Vagina (tissue), 2 donors: ENCODE measurements around the gene LONRF2. TPM values are rescaled to one million over a fixed set of nuclear protein-coding genes. Genes with fewer than 3 reads are reported as not detected.

Experiments
- DNase-seq, 2 donors: peaks; one replicate each; pipeline ENCODE4 v3.0.0-alpha.2; 2017; ENCODE audit errors: extremely low spot score in 2 of 2
- H3K27ac ChIP-seq: fragments of 200-600 bp; sonication (generic); one replicate; pipeline ENCODE4 v1.5.1; 2019
- H3K27me3 ChIP-seq: fragments of 200-600 bp; sonication (generic); one replicate; pipeline ENCODE4 v1.5.1; 2019
- H3K36me3 ChIP-seq, 2 donors: fragments of 200-600 bp; sonication (generic); one replicate each; pipeline ENCODE4 v1.5.1; 2017 to 2019
- H3K4me1 ChIP-seq: fragments of 200-600 bp; sonication (generic); one replicate; pipeline ENCODE4 v1.5.1; 2019
- H3K4me3 ChIP-seq, 2 donors: fragments of 200-600 bp; sonication (generic); 1 replicate in 1 of 2; 2 replicates in 1 of 2; pipeline ENCODE4 v1.5.1; 2016 to 2019
- H3K9me3 ChIP-seq: fragments of 200-600 bp; sonication (generic); one replicate; pipeline ENCODE4 v1.5.1; 2019
- POLR2A ChIP-seq, 2 donors: fragments of 450-650 bp; IDR thresholded peaks; one replicate each; pipeline ENCODE4 v1.6.1; 2017; ENCODE audit warnings: antibody characterized with exemption in 2 of 2, mild to moderate bottlenecking in 2 of 2, moderate library complexity in 2 of 2
- POLR2AphosphoS5 ChIP-seq, 2 donors: sonication (generic); formaldehyde crosslinking; IDR thresholded peaks; one replicate each; pipeline ENCODE4 v1.9.0; 2017; ENCODE audit warnings: antibody characterized with exemption in 2 of 2, mild to moderate bottlenecking in 2 of 2, low read depth in 1 of 2; ENCODE audit not compliant: insufficient read depth in 1 of 2
- intact Hi-C: fragments of 100-400 bp; cut with DNase I; formaldehyde crosslinking; loops from one replicate; pipeline ENCODE4 v1.15.1; 2023
- total RNA-seq: library from RNA; depleted of rRNA; stranded (reverse); fragments of >200 nt; gene quantifications from one replicate; pipeline ENCODE4 v1.2.3, GENCODE V29; 2016
- TF ChIP-seq, protein P1 (sequence below), 3 experiments: fragments of 450-650 bp in 2 of 3; fragments of 200-600 bp in 1 of 3; sonication (generic) in 1 of 3; IDR thresholded peaks; one replicate each; pipeline ENCODE4 v1.5.1; 2017 to 2019; ENCODE audit warnings: antibody characterized with exemption in 3 of 3, mild to moderate bottlenecking in 2 of 3, moderate library complexity in 2 of 3

Gene LONRF2
- total RNA-seq, 1 donor from 2014 or later, result 9.6 TPM

DNA sequence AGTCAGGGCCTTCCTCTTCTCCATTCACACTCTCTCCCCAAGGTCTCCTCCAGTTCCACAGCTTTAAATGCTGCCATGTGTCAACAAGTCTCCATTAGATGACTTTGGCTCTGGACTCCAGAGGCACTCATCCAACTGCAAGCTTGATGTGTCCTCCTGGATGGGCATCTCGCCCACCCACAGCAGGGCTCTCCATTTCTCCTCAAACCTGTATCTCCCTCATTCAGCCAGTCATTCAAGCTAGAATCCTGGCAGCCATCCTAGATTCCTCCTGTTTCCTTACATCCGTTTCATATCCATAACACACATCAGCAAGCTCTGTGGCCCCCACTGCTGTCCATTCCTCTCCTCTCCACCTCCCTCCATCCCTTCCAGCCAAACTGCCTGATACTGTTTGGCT lies 91.5 kb downstream of the LONRF2 start:
- no peak overlapping the region for H3K4me3 ChIP-seq
- H3K36me3 ChIP-seq, result no peaks in the 10 kb centered on the region
- no peaks in the 10 kb centered on the region for H3K27me3 ChIP-seq
- H3K27ac ChIP-seq, result no peak overlapping the region
- no peaks in the 10 kb centered on the region for H3K9me3 ChIP-seq
- no peak for TF ChIP-seq POLR2A (IDR thresholded peaks at IDR 0.05)
- TF ChIP-seq POLR2AphosphoS5 (IDR thresholded peaks at IDR 0.05; ENCODE audit: insufficient read depth in 1 of 2, low read depth in 1 of 2), result no peak
- TF ChIP-seq, protein P1, sequence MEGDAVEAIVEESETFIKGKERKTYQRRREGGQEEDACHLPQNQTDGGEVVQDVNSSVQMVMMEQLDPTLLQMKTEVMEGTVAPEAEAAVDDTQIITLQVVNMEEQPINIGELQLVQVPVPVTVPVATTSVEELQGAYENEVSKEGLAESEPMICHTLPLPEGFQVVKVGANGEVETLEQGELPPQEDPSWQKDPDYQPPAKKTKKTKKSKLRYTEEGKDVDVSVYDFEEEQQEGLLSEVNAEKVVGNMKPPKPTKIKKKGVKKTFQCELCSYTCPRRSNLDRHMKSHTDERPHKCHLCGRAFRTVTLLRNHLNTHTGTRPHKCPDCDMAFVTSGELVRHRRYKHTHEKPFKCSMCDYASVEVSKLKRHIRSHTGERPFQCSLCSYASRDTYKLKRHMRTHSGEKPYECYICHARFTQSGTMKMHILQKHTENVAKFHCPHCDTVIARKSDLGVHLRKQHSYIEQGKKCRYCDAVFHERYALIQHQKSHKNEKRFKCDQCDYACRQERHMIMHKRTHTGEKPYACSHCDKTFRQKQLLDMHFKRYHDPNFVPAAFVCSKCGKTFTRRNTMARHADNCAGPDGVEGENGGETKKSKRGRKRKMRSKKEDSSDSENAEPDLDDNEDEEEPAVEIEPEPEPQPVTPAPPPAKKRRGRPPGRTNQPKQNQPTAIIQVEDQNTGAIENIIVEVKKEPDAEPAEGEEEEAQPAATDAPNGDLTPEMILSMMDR (IDR thresholded peaks at IDR 0.05), result no peak
- no peak for DNase-seq
- intact Hi-C loops, result no loop called here
- no peaks in the 10 kb centered on the region for H3K4me1 ChIP-seq

DNA sequence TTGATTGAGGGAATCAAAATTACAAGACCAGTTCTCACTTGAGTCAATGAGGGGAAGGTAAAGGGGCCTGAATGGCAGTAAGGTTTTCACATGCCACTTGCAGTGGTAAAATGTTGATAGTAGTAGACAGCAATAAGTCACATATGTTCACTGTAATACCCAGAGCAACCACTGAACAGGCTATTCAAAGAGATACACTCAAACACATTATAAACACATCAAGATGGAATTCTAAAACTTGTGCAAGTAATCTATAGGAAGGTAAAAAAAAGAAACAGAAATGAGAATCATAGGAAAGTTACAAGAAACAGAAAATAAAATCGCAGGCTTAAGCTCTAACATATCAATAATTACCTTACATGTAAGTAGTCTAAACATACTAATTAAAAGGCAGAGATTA lies 93.3 kb downstream of the LONRF2 start:
- TF ChIP-seq, protein P1 (IDR thresholded peaks at IDR 0.05), result no peak
- TF ChIP-seq POLR2AphosphoS5 (IDR thresholded peaks at IDR 0.05; ENCODE audit: insufficient read depth in 1 of 2, low read depth in 1 of 2), result no peak
- no peak for TF ChIP-seq POLR2A (IDR thresholded peaks at IDR 0.05)
- DNase-seq, result no peak
- H3K4me1 ChIP-seq, result no peaks in the 10 kb centered on the region
- H3K4me3 ChIP-seq, result no peak overlapping the region
- no peak overlapping the region for H3K27ac ChIP-seq
- no peaks in the 10 kb centered on the region for H3K36me3 ChIP-seq
- no peaks in the 10 kb centered on the region for H3K27me3 ChIP-seq
- no peaks in the 10 kb centered on the region for H3K9me3 ChIP-seq
- intact Hi-C loops, result no loop called here

DNA sequence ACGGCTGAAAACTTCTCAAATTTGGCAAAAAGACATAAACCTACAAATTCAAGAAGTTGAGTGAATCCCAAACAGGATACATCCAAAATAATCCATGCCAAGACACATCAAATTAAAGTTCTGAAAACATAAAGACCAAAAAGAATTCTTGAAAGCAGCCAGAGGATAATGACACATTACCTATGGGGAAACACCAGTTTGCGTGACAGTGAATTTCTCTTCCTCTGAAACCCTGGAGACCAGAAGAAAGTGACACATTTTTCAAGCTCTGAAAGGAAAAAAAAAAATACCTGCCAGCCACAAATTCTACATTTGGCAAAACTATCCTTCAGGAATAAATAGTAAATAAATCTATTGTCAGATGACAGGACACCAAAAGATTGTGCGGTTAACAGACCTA lies 93.9 kb downstream of the LONRF2 start:
- Histone ChIP-seq H3K27me3 (no peaks in the 10 kb centered on the region), H3K36me3 (no peaks in the 10 kb centered on the region), H3K27ac (no peak overlapping the region), H3K9me3 (no peaks in the 10 kb centered on the region), H3K4me3 (no peak overlapping the region), H3K4me1 (no peaks in the 10 kb centered on the region)
- TF ChIP-seq, protein P1 (IDR thresholded peaks at IDR 0.05), result no peak
- TF ChIP-seq POLR2AphosphoS5 (IDR thresholded peaks at IDR 0.05; ENCODE audit: insufficient read depth in 1 of 2, low read depth in 1 of 2) (no peak), POLR2A (IDR thresholded peaks at IDR 0.05) (no peak)
- intact Hi-C loops, result no loop called here
- DNase-seq, result no peak

DNA sequence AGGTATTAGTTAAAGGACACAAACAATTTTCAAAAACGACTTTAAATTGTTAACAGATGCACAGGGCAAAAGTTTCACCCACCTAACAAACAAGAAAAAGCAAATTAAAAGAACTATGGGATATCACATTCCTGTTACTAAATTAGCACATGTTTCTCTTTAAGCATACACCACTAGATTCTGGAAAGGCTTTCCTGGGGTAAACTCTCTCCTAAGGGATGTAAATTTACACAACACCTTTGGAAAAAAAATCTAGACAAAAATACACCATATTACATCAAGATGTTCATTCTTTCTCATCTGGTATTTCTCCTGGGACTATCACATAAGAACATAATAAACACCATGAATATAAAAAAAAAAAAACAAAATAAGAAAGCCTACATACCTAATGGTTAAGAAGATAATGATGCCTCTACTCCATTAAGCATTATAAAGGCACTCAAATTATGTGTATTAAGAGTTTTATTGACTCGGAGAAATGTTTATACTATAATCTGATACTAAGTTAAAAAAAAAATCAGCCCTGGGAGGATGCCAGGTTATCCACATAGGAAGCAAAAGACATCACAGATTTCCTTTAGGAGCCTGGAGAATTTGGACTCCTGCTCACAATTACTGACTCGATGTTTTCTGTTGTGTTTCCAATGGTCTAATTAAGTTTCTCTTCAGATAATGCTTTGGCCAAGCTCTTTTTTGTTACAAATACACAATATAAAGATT lies 97.2 kb downstream of the LONRF2 start:
- TF ChIP-seq POLR2AphosphoS5 (IDR thresholded peaks at IDR 0.05; ENCODE audit: insufficient read depth in 1 of 2, low read depth in 1 of 2), result no peak
- TF ChIP-seq POLR2A (IDR thresholded peaks at IDR 0.05), result no peak
- TF ChIP-seq, protein P1 (IDR thresholded peaks at IDR 0.05), result no peak
- no peak overlapping the region for H3K4me3 ChIP-seq
- no peaks in the 10 kb centered on the region for H3K36me3 ChIP-seq
- no peak overlapping the region for H3K27ac ChIP-seq
- no peak for DNase-seq
- H3K4me1 ChIP-seq, result no peaks in the 10 kb centered on the region
- H3K27me3 ChIP-seq, result no peaks in the 10 kb centered on the region
- no peaks in the 10 kb centered on the region for H3K9me3 ChIP-seq
- intact Hi-C loops, result no loop called here

DNA sequence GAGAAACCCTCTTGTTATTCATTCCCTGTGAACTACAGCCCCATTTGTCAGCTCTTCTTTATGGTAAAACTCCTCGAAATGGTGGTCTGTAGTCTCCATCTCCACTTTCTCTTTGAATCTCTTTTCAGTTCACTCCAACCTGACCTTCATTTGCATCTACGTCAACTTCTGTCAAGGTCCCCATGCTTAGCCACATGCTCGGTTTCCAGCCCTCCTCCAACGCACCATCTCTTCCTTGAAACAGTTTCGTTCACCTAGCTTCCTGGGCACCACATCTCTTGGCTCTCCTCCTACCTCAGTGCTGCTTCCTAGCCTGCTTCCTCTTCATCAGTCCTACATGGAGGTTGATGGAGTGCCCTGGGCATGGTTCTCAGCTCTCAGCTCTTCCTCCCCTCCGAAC lies 98.8 kb downstream of the LONRF2 start:
- peak in 1 of 2 donors; percentile 47 for DNase-seq
- H3K27ac ChIP-seq, result no peak overlapping the region
- H3K27me3 ChIP-seq, result no peaks in the 10 kb centered on the region
- intact Hi-C loops, result no loop called here
- no peak overlapping the region for H3K4me3 ChIP-seq
- TF ChIP-seq POLR2AphosphoS5 (IDR thresholded peaks at IDR 0.05; ENCODE audit: insufficient read depth in 1 of 2, low read depth in 1 of 2) (no peak), POLR2A (IDR thresholded peaks at IDR 0.05) (no peak)
- TF ChIP-seq, protein P1 (IDR thresholded peaks at IDR 0.05), result no peak
- no peaks in the 10 kb centered on the region for H3K4me1 ChIP-seq
- H3K36me3 ChIP-seq, result no peaks in the 10 kb centered on the region
- no peaks in the 10 kb centered on the region for H3K9me3 ChIP-seq
